G401.6 (cell line): ENCODE results near the gene SF3B1.
A peak's percentile ranks its signal among the peaks of the same experiment; 100 is the strongest.
"Not testable (repeated sequence)": the region's sequence is repeated elsewhere in the genome, so short reads cannot be mapped to it uniquely, and the experiment has no call there.

Experiments
- FAIRE-seq: peaks from 2 replicates; lab custom pipeline; 2012; peaks lifted over from hg19 to GRCh38; lab: Jason Lieb, UNC

Gene SF3B1

DNA sequence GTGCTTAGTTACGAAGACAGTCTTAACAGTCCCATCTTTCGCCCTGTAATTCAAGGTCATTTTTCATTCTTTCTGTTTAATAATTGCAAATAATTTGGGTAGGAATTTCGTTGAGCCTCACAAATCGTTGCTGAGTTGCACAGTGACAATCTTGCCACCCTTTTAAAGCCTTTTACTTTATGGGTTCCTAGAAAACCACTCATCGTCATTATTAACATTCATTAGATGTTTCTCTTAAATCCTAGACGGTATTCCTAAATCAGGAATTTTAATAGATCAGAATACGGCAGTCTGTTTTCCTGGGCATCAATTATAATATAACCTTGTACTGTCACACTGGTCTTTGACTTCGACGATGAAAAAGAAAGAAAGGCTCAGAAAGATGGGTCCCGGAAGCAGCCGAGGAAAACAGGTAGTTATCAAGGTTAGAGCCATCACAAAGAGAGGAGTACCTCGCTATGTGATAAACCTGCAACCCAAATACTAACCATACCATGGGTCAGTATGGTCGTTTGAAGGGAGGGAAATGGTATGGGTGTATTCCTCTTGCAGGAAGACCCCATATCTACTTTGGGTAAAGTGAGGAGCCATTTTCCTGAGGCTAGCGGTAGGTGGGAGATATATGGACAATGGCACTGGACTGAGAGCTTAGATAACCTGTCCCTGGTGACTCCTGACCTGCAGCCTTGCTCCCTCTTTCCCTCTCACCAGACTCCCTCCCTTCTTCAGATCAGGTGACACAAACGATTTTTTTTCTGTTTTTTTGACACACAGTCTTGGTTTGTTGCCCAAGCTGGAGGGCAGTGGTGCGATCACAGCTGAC is 981 bp upstream of the SF3B1 start:
- FAIRE-seq, result no peak

DNA sequence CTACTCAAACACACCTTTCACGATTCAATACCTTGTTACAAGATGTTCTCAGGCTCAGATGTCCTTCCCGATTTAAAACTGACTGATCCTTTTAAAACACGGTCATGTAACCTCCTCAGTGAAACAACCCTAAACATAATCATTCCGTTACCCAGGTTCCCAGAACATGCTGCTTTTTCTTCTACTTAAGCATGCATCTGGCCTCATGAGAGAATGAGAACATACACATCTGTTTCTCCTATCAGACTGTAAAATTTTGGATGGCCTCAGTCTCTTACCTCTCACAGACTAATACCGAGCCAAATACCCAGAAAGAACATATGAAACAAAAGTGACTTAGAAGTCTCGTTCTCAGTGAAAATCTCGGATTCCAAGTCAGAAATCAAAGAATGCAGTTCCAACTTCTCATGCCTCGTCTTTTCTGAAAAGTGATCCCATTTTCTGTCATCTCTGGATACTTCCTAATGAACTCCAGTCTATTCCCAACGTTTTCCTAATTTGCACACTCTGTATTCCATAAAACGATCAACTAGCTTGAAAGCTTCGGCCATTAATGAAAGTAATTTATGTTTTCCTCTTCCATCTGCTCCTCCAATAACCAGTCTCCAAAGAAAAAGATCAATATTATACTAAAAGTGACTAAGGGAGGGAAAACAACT is 919 bp downstream of the SF3B1 start:
- no peak for FAIRE-seq

DNA sequence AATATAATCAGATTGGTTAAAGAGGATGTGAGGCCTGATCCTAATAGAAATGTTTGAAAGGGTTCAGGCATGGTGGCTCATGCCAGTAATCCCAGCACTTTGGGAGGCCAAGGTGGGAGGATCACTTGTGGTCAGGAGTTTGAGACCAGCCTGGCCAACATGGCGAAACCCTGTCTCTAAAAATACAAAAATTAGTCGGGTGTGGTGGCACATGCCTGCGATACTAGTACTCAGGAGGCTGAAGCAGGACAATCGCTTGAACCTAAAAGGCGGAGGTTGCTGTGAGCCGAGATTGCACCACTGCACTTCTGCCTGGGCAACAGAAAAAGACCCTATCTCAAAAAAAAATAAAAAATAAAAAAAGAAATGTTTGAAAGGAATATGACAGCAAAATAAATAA is 2.3 kb downstream of the SF3B1 start:
- not testable (repeated sequence) for FAIRE-seq

DNA sequence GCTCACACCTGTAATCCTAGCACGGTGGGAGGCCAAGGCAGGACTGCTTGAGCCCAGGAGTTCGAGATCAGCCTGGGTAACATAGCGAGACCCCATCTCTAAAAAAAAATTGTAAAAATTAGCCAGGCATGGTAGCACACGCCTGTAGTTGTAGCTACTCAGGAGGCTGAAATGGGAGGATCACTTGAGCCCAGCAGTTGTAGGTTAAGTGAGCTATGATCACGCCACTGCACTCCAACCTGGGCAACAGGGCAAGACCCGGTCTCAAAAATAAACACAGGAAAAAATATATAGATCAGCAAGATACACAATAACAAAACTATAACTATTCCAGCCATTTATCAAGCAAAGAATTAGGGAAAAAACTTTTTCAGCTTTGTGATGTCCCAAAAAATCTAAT is 3.0 kb downstream of the SF3B1 start:
- no peak for FAIRE-seq

DNA sequence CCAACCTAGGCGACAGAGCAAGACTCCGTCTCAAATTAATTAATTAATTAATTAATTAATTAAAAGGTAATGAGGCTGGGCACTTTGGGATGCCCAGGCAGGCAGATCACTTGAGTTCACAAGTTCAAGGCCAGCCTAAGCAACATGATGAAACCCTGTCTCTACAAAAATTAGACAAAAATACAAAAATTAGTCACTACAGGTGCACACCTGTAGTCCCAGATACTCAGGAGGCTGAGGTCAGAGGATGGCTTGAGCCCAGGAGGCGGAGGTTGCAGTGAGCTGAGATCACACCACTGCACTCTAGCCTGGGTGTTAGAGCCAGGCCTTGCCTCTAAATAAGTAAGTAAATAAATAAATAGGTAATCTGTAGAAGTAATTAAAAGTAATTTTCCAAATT is 6.8 kb downstream of the SF3B1 start:
- no peak for FAIRE-seq

DNA sequence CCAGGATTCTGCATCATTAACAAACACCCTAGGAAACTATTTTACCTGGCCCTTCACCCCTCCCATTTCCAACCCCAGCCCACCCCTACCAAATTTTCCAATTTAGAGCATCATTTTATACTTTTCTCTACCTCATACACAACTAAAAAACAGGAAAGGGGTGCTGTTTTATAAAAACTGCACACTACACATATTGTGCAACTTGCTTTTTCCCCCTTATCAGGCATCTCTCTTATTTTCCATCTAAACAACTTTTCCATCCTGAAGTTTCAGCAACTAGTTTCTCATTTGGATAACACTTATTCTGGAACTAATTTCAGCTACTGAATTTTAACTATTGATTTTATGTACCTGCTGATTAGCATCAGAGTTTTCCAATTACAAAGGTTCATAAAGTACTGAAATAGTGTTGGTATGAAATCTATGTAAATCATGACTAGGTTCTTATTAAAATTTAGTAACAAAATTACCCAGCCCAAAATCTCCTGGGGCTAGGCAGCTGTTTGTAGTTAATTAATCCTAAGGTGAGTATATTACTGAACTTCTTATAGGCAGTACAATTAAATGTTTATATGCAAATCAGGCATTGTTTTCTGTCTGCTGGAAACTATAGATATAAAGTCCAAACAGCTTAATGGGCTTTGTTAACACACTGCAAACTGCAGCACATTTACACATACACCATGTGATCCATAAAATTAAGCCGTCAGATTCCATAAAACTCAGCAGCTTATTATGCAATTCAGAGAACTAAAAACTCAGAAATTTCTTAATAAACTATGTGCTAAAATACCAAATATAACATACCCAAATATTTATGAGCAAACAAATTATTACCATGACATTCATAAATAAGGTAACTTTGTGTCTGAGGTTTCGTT is 7.9 kb downstream of the SF3B1 start:
- no peak for FAIRE-seq

DNA sequence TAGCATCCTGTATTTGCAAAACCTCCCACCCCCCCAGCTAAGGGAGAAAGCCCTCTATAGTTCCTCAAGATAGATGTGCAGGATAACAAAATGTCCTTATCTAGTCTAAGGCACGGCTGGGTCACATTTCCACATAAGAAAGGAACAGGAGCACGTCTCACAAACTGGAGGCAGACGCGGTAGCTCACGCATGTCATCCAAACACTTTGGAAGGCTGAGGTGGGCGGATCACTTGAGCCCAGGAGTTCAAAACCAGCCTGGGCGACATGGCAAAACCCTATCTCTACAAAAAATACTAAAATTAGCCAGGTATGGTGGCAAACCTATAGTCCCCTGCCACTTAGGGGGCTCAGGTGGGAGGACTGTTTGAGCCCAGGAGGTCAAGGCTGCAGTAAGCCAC is 9.3 kb downstream of the SF3B1 start:
- no peak for FAIRE-seq

DNA sequence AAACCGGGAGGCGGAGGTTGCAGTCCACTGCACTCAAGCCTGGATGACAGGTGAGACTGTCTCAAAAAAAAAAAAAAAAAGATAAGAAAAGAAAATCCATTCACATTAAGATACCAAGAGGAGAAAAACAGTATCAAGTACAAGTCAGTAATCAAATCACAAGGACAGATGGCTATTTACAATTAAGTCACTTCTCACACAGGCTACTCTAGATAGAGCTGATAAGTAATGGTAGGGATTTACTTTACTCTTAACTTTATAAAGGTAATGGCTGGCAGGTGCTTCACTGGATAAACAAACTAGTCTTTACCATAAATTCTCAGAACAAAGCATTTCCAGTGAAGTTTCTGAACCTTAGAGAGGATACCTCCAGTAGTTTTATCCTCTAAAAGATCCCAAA is 11.5 kb downstream of the SF3B1 start:
- FAIRE-seq, result no peak

DNA sequence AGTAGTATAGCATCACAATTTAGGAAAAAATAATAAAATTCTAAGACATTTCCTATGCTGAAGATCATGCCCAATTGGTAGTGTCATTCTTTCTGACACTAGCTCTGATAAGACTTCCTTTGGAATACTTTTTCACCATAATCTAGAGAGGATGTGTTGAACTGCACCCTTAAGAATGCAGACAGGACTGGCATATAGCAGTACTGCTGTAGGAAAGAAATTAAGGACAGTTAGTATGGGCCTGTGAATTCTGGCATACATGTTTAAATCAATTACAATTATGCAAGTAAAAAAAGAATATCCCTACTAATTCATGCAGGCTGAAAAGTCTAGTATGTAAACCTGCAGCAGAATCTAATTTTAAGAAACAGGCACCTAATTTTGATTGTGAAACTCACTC is 15.4 kb downstream of the SF3B1 start:
- no peak for FAIRE-seq

DNA sequence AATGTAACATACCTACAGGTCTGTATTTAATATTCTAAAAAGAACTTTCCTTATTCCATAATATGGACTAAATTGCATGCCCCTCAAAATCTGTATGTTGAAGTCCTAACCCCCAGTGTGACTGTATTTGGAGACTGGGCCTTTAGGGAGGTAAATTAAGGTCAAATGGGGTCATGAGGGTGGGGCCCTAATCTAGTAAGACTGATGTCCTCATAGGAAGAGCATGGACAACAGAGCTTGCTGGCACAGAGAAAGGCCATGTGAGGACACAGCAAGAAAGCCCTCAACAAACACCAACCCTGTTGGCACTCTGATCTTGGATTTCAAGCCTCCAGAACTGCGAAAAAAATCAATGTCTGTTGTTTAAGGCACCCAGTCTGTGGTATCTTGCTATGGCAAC is 18.6 kb downstream of the SF3B1 start:
- no peak for FAIRE-seq

DNA sequence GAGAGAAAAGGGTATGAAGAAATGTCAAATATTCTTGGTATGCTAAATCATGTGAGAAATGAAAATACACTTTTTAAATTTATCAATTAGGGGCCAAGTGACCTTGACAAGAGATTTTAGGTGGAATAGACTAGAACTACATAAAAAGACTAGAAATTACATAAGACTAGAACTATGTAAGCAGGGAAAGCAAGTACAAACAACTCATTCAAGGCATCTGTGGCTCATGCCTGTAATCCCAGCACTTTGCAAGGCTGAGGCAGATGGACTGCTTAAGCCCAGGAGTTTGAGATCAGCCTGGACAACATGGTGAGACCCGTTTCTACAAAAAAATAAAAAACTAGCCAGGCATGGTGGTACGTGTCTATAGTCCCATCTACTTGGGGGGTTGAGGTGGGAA is 20.3 kb downstream of the SF3B1 start:
- no peak for FAIRE-seq

DNA sequence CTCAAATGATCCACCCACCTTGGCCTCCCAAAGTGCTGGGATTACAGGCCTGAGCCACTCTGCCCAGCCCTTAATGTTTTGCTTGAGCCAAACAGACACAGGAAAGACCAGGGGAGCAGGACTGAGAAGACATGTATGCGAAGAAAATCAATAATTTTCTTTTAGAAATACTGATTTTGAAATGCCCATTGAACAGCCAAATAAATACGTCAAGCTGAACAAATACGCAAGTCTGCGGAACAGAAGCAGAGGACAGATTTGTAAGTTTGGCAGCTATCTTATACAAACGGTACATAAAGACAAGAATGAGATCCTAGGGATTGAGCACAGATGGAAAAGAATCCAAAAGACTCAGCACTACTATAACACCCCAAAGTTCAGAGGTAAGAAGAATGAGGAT is 20.8 kb downstream of the SF3B1 start:
- no peak for FAIRE-seq

DNA sequence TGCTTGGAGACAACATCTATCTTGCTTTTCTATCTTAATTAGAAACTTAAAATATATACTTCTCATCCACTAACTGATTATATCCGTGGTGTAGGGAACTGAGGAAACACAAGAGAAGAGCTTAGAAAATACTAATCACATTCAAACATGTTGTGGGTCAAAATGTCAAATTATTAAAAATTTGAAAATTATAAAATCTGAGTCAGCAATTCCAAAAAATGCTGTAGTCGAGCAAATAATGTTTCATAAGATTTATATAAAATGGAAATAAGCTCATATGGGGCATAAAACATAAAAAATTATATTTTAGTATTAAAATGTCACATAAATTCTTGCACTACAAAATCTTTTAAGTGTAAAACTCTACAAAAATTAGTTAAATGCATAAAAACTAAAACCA is 29.2 kb downstream of the SF3B1 start:
- peak; percentile 60 for FAIRE-seq

DNA sequence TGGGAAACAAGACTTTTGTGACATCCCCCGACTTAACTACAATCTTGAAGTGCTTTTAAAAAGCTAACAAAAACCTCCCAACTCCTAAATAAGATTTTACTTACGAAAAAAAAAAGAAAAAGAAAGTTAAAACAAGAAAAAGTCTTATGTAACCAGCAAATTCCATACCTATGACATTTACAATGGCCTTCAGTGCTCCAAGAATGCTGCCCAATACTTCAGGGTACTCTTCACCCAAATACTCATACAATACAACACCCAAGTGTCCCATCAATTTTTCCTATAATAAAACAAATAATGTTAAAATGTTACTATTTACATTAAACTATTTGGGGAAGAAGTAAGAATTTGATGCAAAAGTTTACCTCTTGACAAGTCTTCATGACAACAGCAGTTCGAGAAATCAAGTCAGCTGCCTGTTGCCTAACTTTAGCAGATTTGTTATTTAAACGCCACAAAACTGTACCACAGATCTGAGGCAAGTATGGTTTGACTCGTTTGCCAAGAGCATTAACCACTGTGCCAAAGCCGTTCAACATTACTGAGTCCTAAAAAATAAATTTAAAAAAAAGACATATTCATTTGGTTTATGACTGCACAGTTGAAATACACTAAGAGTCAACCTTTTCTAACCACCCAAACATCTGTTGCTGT is 34.8 kb downstream of the SF3B1 start:
- peak; percentile 6 for FAIRE-seq

DNA sequence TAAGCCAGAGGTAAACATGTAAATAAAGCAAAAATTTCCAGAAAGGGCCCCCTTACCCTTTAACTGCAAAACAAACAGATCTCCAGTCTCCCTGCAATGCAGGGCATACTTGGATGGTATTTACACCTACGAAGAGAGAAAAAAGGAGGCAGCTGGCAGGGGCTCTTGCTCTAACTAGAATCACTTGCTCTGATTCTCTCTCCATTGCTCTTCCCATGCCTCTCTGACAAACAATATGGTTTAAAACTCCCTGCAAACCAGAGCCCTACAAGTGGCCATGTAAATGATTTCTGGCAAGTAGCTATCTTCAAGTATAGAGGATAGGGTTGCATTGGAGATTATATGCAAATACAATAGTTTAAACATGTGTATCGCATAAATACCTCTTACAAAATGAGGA is 35.9 kb downstream of the SF3B1 start:
- no peak for FAIRE-seq

DNA sequence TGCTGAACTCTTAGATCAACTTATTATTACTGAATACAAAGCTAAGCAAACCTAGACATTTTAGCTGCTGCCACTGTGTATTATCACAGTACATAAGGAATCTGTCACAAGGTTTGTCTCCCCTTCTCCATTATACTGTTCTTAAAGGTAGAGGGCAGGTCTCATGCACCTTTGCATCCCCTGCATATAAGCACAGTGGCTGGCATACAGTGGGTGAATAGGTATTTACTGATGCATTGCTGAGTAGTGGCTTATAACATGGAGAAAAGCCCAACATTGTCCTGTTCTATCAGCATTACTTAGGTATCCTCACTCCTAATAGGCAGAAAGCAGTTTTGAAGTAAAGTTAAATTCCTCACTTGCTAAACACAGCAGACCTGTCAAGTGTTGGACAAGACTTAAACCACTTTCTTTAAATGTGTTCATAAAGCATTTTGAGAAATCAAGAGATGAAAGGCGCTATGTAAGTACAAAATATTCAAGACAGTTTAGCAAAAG is 43.6 kb downstream of the SF3B1 start:
- FAIRE-seq, result no peak

DNA sequence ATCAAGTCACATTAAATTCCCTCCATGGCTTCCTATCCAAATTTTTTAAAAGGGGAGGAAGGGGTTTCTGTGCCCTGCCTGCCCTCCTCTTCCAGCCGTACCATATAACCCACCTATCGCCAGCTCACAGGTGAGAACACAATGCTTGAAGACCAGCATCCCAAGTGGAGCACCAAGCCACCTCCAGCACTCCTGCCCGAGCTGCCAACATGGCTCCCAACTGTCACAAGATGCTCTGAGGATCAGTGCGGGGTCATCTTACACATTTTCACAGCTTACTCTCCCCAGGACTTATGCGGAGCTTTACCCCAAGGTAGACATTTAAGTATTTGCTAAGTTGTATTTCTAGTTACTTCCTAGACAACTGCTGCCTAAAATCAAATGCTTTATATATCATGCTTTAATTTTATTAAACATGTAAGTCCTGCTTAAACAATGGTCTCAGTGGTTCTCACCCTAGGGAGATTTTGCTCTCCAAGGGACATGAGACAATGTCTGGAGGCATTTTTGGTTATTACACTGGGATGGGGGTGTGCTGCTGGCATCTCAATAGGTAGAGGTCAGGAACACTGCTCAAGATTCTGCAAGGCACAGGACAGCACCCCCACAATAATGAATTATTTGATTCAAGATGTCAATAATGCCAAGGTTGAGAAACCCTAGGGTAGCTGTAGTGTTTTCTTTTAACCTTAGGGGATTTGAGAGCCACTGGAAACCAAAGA is 45.8 kb downstream of the SF3B1 start:
- no peak for FAIRE-seq

DNA sequence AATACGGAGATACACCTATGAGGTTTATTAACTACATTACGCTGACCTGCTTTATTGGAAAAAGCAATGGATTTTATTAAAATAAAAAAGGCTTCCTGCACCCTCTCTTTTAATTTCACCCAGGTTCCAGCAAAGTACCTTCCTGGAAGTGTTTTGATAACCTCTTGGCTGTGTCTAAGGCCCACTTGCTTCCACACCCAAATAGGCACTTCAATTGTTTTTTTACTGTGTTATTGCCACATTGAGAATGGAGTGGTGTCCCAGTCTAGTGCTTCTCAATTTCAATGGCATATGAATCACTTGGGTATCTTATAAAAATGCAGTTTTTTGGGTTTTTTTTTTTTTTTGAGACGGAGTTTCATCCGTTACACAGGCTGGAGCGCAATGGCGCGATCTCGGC is 47.6 kb downstream of the SF3B1 start:
- FAIRE-seq, result no peak

DNA sequence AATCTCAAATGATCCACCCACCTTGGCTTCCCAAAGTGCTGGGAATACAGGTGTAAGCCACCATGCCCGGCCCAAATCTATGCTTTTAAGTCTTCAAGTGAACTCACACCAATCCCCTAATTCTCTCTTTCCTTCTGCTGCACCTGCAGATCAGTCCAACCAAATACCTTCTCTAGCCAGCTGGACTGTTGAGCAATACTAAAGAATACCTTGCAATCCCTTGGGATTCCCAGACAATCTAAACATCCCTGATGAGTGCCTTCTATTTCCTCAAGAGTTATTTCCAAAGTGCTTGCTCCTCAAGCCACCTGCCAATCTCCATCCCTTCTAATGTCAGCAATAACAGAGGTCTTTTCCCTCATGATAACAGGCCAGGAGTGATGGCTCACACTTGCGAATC is 48.6 kb downstream of the SF3B1 start:
- no peak for FAIRE-seq

DNA sequence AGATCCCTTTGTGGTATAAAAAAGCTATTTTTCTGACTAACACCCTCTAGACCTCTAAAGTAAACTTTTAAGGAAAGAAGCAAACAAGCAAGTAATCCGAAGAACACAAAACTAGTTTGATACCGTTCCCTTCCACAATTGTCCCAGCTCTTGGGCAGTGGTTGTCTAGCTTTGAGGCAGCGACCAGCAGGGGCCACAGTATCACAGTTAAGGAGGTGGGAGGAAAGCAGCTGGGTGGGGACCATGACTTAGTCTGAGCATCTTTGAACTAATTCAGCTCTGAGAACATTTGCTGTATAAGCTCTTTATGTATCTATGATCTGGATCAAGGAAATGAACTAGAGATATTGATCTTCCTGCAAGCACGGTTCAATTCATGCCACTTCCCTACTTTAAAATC is 51.0 kb downstream of the SF3B1 start:
- FAIRE-seq, result no peak

DNA sequence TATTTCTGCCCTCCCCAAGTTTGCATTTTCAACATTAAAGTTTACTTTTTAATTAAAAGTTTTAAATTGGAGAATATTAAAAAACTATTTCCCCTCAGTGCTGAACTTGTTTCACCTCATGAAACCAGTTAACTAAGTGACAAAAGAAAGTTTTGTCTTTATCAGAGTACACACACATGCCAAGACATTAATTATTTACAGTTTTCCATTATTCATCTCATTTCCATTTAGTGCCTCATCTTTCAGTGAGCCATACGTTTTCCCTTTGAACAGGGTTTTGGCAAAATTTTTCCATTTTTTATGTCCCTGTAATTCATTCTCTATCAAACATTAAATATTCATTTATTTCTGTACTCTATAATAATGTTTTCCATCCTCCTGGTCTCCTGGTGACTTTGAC is 53.2 kb downstream of the SF3B1 start:
- FAIRE-seq, result no peak

DNA sequence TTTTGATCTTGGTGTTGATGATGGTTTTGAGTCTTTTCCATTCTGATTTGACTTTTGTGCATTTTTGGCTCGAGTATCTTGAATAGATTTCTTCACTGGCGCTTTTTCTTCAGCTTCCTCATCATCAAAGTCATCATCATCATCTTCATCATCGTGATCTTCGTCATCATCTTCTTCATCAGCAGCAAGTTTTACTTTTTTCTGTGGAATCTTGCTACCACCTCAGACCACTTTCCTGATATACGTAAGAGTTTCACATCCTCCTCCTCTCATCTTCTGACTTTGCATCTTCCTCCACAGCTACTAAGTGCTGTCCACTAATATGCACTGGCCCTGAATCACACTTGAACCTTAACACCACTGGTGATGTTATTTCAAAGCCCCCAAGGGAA is 54.9 kb downstream of the SF3B1 start:
- not testable (repeated sequence) for FAIRE-seq
